HG02759 (cell line): ENCODE measurements around the gene GRK1.
"Not testable (repeated sequence)": the region's sequence is repeated elsewhere in the genome, so short reads cannot be mapped to it uniquely, and the experiment has no call there.

ENCODE experiments used
- ATAC-seq: cut with Tn5 transposase; IDR thresholded peaks from one replicate; pipeline ENCODE4 v1.9.1; 2021; ENCODE audit warnings: mild to moderate bottlenecking, moderate library complexity; ENCODE audit not compliant: unreplicated experiment

GRK1 gene

GRCh38 chr13:113742000-113742441 lies 75.0 kb downstream of the GRK1 start:
- ATAC-seq: peak; percentile 44

DNA sequence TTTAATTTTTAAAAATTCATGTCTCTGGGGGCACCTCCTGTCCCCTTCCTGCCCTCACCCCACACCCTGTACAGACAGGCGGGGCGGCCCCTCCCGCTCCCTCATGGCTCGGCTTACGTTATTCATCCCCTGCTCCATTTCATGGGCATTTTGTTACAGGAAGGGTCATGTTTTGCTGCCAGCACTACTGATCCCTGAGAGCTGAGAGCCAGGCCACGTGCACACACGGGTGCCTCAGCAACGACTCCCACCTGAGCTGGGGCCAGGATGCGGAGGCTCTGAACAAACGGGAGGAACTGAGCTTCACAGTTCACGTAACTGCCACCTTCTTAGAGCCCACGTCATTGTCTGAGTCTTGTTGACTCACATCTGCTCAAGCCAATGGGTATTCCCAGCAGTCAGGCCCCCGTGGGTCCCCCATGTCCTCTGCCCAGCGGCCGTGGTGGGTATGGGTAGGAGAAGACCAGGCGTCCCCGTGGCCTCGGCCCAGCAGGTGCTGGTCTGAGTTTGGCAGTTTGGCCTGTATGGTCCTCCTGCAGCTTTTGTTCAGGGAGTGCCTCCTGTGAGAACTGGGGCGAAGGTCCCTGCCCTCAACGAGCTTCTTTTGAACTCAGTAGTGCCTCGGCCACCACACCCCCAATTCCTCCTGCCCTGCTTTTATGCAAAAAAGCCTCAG lies 75.6 kb downstream of the GRK1 start:
- ATAC-seq: no peak

DNA sequence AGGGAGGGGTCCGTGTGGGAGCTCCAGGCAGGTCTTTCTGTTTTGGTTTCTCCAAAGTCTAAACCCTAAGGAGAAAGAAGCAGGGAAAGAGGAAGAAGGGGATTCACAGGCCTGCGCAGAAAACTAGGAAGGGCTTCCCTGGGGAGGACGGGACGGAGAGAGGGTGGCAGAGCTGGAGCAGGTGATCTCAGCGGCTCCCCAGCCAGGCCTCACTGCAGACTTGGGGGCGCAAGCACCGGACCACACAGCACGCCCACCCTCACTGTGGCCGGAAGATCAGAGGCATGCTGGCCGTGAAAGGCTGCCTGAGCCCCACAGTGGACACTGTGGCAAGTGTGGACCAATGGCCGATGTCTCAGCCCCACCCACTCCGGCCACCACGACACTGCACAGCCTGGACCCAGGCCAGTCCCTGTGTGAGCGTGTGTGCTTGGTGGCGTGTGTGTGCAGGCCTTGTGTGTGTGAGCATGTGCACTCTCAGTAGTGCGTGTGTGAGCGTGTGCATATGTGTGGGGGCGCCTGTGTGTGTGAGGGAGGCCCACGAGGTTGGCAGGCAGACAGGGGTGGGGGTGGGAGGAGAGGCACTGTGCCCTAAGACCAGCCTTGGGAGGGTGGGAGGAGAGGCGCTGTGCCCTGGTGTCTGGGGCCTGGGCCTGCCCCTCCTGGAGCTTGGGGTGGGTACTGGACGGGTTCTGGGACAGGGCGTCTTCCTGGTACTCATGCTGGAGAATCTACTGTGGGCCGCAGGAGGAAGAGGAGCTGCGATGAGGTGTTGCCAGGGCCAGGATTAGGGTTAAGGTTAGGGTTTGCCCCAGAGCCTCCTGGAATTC lies 76.6 kb downstream of the GRK1 start:
- no peak for ATAC-seq

GRCh38 chr13:113744197-113745000 lies 77.4 kb downstream of the GRK1 start:
- ATAC-seq: no peak

GRCh38 chr13:113745059-113745458 lies 78.0 kb downstream of the GRK1 start:
- no peak for ATAC-seq

- ATAC-seq: not testable (repeated sequence)
These were observed 78.6 kb downstream of the GRK1 start for GRCh38 chr13:113745500-113746142.

DNA sequence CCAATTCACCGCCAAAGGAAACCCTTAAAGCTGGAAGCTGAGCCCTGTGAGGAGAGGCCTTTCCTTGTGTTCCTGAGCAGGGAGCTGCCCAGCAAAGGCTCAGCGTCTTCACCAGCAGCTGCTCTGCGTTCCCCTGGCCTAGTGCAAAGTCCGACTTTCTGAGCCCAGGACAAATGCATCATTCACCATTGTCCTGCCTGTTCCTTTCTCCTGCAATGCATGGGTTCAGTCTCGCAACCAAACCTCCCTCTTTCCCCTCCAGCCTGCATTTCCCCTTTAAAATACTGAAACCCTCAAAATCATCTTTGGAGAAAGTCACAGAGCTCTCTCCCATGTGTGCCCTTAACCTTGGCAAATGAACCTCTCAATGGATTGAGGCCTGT lies 79.1 kb downstream of the GRK1 start:
- ATAC-seq: no peak

GRCh38 chr13:113746671-113747070 lies 79.7 kb downstream of the GRK1 start:
- ATAC-seq: no peak

DNA sequence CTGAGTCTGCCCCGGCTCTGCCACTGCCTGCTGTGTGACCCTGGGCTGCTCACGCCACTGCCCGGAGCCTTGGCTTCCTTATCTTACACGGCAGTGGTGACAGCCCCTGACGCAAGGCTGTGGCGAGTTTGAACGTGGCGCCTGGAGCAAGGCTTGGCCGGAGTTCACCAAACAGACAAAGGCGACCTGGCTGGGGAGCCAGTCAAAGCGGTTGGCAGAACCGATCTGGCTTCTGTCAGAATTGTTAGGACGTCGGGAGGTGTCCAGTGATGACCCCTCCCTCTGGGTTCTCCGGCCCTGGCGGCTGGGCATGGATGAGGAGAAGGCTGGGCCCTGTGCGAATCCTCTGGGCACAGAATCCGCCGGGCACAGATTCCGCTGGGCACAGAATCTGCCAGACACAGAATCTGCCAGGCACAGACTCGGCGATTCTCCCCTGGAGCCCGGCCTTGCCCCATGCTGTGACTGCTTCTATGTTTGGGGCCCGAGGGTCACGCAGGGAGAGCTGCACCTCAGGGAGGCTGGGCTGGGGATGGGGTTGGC lies 80.3 kb downstream of the GRK1 start:
- no peak for ATAC-seq

DNA sequence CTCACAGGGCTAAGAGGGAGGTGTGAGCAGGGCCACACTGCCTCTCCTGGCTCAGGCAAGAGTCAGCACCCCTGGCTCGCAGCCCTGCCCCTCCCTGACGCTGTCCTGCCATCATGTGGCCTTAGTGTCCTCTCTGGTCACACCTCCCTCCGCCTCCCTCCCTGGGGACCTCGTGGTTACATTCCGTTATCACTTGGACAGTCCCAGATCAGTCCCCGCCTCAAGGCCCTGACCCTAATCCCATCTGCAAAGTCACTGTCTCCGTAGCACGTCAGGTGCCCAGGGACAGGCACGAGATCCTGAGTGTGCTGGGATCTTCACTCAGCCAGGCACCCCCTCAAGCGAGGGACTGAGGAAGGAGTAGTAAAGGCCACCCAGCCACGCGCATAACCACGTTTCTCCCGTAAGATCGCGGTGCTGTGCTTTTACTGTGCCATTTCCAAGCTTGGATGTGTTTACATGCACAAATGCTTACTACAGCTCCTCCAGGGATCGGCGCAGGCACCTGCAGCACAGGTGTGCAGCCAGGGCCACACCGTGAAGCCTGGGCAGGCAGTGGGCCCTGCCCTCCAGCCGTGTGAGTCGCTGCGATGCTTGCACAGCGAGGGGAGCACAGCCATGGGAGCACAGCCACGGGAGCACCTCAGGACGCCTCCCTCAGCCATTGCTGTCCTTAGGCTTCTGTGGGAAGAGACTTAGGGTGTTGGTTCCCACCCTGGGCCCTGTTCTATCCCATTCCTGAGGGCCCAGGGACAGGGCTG lies 81.3 kb downstream of the GRK1 start:
- ATAC-seq: no peak

DNA sequence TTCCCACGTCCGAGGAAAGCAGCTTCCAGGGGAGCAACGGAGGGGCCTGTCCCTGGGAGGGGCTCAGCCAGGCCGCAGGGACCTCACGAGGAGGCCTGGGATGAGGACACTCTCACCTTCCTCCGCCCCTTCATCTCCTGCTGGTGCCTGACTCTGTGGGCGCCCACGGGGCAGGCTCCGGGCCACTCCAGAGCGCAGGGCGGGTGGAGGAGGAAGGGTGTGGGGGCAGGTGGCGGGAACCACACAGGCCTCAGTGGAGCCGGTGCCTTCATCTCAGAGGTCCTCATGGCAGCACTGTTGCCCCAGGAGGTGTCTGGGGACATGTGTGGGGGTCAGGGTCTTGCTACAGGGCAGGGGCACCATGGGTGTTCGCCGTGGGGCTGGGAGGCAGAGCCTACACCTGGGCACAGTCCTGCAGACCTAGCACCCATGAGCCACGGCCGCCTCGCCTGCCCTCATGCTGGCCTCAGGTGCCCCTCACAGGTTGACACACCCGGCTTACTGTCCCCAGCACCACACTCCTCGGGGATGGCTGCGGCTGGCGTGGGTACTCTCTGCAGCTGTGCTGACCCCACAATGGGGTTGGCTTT lies 81.9 kb downstream of the GRK1 start:
- ATAC-seq: no peak

DNA sequence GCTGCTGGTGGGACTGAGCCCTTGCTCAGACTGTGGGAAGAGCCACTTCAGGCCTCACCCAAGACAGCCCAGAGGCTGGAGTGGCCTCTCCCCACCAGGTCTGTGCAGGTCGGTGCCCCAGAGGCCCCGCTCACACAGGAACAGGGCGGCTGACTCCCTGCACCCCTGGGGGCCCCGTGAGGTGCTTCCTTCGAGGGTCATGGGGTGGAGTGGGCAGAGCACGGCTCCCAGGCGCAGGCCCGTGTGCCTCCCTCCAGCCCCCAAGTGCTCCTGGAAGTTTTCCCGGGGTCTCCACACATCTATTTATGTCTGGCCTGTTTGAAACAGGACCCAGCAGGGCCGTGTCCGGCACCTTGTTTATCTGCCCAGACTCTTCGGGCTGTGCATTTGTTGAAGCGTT lies 82.5 kb downstream of the GRK1 start:
- no peak for ATAC-seq

DNA sequence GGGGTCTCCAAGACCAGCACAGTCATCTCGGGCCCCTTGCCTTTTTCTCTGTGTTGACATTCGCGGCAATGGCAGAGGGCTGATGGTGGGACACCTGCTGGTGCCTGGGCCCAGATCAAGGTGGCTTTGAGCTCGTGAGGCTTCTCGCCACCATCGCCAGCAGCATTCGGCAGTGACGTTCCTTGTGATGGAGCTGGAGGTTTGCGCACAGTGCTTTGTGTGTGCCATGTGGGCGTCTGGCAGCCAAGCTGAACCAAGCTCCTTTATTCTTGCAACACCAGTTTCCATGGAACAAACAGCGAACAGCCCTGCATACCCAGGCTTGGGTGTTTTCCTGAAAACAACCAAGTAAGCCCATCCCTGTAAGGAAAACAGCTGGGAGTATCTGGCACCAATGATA lies 82.9 kb downstream of the GRK1 start:
- ATAC-seq: no peak

DNA sequence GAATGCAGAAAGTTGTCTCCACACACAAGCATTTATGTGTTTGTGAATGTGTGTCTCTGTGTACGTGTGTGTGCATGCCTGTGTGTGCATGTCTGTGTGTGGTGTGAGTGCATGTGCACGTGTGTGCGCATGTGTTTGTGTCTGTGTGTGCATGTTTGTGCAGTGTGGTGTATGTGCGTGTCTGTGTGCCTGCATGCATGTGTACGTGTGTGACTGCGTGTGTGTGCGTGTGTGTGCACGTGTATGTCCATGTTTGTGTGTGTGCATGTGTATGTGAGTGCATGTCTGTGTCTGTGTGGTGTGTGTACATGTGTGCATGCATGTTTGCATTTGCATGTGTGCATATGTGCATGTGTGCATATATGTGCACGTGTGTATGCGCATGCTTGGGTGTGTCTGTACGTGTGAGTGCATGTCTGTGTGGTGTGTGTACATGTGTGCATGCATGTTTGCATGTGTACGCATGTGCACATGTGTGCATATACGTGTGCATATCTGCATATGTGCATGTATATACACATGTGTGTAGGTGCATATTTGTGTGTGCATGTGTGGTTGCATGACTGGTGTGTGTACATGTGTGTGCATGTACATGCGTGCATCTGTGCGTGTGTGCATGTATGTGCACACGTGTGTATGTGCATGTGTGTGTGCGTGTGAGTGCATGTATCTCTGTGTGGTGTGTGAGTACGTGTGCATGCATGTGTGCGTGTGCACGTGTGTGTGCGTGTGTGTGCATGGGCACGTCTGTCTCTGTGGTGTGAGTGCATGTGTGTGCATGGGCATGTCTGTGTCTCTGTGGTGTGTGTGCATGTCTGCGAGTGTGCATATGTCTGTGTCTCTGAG lies 83.8 kb downstream of the GRK1 start:
- ATAC-seq: no peak

DNA sequence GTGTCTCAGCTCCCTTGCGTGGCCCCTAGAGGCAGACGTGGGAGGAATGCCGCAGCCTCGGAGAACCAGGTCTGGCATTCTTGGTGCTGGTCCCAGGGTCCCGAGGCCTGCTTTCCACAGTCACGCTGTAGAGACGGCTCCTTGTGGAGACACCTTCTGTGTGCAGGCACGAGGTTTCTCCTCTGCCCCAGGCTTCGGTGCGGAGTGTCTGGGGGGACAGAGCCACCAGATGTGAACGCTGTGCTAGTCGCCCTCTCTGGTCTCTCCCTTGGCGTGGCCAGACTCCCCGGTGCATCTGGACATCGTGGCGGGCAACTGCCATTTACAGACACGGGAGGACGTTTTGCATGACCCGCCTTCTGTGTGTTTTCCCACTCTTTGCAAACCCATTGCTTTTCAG lies 84.5 kb downstream of the GRK1 start:
- ATAC-seq: no peak

GRCh38 chr13:113752211-113752986 lies 85.4 kb downstream of the GRK1 start:
- ATAC-seq: not testable (repeated sequence)

DNA sequence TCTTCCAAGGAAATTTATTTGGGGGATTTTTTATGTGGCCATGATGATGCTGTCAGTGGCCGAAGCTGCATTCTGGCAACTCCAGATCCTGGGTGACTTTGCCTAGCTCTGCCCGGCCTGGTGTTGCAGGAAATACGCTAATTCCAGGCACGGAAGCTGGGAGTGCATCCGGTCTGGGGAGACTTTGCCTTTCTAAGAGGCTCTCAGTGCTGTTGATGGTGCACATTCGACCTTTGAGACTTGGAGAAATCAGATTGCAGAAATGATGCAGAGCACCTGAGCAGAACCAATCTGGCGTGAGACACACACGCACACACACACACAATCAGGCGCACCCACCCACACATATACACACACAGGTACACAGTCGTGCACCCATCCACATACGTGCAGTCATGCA lies 86.2 kb downstream of the GRK1 start:
- ATAC-seq: no peak

- ATAC-seq: no peak
These were observed 87.2 kb downstream of the GRK1 start for GRCh38 chr13:113754242-113754641.
